Central memory CD8-positive, alpha-beta T cell (primary cell): ENCODE data around the gene ARRB1.

Experiments used
- ATAC-seq: fragments of 150-1000 bp; cut with Tn5 transposase; replicated peaks from 2 replicates; pipeline ENCODE4 v1.10.0; 2022; ENCODE audit warnings: mild to moderate bottlenecking, moderate FRiP score, moderate number of reproducible peaks; ENCODE audit not compliant: poor library complexity, severe bottlenecking; ENCODE audit errors: extremely low read depth
- DNase-seq, 2 donors: peaks; one replicate each; pipeline ENCODE4 v3.0.0; 2021; ENCODE audit warnings: low spot score in 2 of 2
- H3K27ac Mint-ChIP-seq: one replicate; pipeline ENCODE4 v1.8.0; 2022; ENCODE audit warnings: low read depth, mild to moderate bottlenecking, moderate library complexity, mixed read lengths
- H3K27me3 Mint-ChIP-seq: one replicate; pipeline ENCODE4 v1.8.0; 2022; ENCODE audit warnings: mixed read lengths
- H3K36me3 Mint-ChIP-seq: one replicate; pipeline ENCODE4 v1.8.0; 2022; ENCODE audit warnings: mild to moderate bottlenecking, moderate library complexity, mixed read lengths; ENCODE audit not compliant: insufficient read depth
- H3K4me1 Mint-ChIP-seq: one replicate; pipeline ENCODE4 v1.8.0; 2022; ENCODE audit warnings: mixed read lengths
- H3K4me3 Mint-ChIP-seq: one replicate; pipeline ENCODE4 v1.8.0; 2022; ENCODE audit warnings: mild to moderate bottlenecking, moderate library complexity, mixed read lengths
- H3K9me3 Mint-ChIP-seq: one replicate; pipeline ENCODE4 v1.8.0; 2022; ENCODE audit warnings: mixed read lengths

ARRB1 gene

GRCh38 chr11:75246671-75247350 is 104.7 kb downstream of the ARRB1 start:
- peaks cover 52% of the 10 kb centered on the region for H3K27me3 Mint-ChIP-seq
- no peak overlapping the region for H3K27ac Mint-ChIP-seq
- no peak overlapping the region for H3K4me3 Mint-ChIP-seq

DNA sequence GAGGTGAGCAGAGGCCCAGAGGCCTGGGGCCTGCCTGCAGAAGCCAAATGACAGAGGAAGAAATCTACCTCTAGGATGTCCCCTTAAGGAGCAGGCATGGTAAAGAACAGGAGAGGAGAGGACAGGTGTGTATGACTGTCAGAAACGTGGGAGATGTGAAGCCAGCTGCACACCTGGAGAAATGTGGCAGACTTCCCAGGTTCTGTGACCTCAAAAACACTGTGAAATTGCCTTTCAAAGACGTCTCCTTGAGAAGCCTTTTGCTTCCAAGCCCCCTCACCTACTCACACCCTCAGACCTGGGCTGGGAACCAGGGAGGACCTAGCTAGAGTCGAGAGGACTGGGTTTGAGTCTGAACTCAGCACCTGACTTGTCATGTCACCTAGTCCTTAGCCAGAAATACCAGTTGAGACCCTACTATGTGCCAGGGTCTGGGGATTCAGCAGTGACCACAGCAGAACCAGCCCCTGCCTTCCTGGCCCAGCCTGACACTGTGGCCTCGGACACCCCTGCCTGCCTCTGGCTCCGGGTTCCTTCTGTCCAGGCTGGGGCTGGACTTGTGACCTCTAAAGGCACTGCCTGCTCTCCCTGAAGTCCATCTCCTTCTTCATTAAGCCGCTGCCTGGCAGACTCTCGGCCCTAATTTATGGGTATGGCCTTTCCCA is 105.3 kb downstream of the ARRB1 start:
- H3K27me3 Mint-ChIP-seq: peaks cover 47% of the 10 kb centered on the region
- ATAC-seq (no peak), DNase-seq (no peak)
- H3K36me3 Mint-ChIP-seq: peaks cover 2% of the 10 kb centered on the region
- no peaks in the 10 kb centered on the region for H3K9me3 Mint-ChIP-seq
- H3K4me1 Mint-ChIP-seq: peaks cover 12% of the 10 kb centered on the region
- H3K27ac Mint-ChIP-seq: no peak overlapping the region
- H3K4me3 Mint-ChIP-seq: no peak overlapping the region

More at GRCh38 chr11:75246671-75247350, 104.7 kb downstream of the ARRB1 start:
- DNase-seq (no peak), ATAC-seq (no peak)
- no peaks in the 10 kb centered on the region for H3K9me3 Mint-ChIP-seq
- H3K36me3 Mint-ChIP-seq: peaks cover 2% of the 10 kb centered on the region
- peaks cover 12% of the 10 kb centered on the region for H3K4me1 Mint-ChIP-seq

GRCh38 chr11:75245356-75246005 is 106.0 kb downstream of the ARRB1 start:
- no peak overlapping the region for H3K4me3 Mint-ChIP-seq
- H3K27me3 Mint-ChIP-seq: peaks cover 45% of the 10 kb centered on the region
- ATAC-seq (no peak), DNase-seq (no peak)
- no peak overlapping the region for H3K27ac Mint-ChIP-seq
- peaks cover 2% of the 10 kb centered on the region for H3K36me3 Mint-ChIP-seq
- H3K9me3 Mint-ChIP-seq: no peaks in the 10 kb centered on the region
- H3K4me1 Mint-ChIP-seq: peaks cover 12% of the 10 kb centered on the region

DNA sequence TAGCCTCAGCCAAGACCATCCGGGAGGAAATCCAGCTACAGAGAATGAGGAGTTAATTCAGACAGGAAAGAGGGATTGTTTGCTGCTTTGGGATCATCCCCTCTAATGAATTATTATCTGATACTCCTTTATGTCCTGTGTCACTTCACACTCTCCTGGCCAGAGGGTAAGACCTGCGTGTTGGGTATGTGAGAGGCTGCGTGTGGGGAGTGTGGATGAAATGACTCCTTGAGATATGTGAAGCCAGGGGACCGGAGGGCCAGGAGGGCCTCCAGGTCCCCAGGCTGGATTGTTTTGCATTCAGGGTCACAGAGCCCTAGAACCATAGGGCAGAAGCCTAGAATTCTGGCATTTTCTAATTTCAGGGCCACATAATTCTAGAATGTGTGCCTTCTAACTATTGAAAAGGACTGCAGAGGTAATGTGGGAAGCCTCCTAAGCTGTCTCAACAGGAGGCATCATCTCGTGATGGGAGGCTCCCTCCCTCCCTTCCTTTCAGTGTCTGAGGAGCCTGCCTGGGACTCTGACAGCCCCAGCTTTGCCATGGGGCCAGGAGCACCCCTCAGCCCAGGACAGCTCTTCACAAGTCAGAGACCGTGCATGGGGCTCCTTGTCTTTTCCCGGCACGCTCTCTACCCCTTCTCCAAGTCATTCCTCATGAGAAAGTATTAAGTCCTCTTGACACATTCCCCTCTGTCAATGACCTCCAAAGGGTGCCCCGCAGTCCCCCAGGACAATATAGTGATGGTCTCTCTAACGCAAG is 107.2 kb downstream of the ARRB1 start:
- Mint-ChIP-seq H3K4me3 (no peak overlapping the region), H3K27me3 (peaks cover 48% of the 10 kb centered on the region), H3K9me3 (no peaks in the 10 kb centered on the region), H3K27ac (no peak overlapping the region), H3K4me1 (peaks cover 12% of the 10 kb centered on the region), H3K36me3 (peaks cover 4% of the 10 kb centered on the region)
- ATAC-seq (no peak), DNase-seq (no peak)

DNA sequence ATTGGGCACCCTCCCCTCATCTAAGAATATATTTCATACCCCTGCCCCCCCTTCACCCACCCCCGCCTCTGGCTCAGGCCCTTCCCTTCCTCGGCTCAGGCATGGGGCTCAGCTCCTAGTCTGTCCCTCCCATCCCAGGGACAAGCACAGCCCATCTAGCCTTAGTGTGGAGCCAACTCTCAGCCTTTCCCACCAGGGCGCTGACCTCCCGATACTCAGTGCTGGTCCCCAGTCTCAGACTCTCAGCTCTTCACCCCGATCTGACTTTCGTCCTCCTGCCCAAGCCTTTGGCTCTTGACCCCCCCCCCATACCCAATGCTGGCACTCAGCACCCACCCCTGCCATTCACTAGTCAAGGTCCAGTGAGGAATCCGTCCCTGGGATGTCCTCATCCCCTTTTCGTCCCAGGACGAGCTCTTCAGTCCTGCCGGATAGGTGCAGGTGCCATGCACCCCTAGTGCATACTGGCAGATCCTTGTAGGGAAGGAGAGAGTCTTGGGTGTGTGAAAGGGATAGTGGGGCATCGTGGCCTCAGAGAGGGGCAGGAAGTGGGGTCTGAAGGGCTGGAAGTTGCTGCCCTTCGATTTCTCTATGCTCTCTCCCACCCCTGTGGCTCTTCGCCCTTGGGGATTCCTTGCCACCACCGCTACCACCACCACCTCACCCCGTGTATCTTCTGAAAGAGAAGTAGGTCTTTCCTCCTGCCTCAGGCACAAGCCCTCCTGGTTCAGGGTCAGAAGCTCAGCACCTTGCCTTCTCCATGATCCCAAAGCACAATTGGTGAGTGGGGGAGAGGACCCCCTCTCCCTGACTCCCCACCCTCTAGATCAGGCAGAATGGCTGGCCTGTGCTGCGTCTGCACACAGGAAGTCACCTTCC is 108.5 kb downstream of the ARRB1 start:
- peaks cover 6% of the 10 kb centered on the region for H3K4me1 Mint-ChIP-seq
- no peak overlapping the region for H3K27ac Mint-ChIP-seq
- no peaks in the 10 kb centered on the region for H3K9me3 Mint-ChIP-seq
- no peak for DNase-seq
- peaks cover 51% of the 10 kb centered on the region for H3K27me3 Mint-ChIP-seq
- H3K36me3 Mint-ChIP-seq: peaks cover 4% of the 10 kb centered on the region
- no peak for ATAC-seq
- H3K4me3 Mint-ChIP-seq: peak overlapping the region; percentile 70

DNA sequence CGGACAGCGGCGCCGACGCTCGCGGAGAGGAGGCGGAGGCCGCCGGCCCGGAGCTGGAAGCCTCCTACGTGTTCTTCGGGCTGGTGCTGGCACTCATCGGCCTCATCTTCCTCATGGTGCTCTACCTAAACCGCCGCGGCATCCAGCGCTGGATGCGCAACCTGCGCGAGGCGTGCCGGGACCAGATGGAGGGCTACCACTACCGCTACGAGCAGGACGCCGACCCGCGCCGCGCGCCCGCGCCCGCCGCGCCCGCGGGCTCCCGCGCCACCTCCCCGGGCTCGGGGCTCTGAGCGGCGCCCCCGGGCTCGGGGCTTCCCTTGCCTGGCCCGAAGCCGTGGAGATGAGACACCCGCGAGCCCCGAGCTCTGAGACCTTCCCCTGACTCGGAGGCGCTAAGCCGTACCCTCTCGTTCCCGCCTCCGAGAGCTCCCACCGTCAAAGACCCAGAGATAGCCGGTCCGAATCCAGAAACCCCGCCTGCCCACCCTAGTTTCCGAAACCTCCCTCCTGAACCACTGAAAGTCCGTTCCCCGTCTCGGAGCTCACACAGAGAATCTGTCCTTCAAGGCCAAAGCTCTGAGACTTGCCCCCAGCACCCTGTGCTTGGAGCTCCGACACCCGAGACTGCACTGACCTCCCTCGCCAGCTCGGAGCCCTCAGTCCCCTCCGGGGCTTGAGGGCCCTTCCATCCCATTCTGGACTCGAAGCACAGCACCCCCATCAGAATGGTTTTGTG is 109.4 kb downstream of the ARRB1 start:
- H3K27ac Mint-ChIP-seq: no peak overlapping the region
- H3K36me3 Mint-ChIP-seq: peaks cover 4% of the 10 kb centered on the region
- peaks cover 6% of the 10 kb centered on the region for H3K4me1 Mint-ChIP-seq
- H3K4me3 Mint-ChIP-seq: peak overlapping the region; percentile 70
- no peaks in the 10 kb centered on the region for H3K9me3 Mint-ChIP-seq
- ATAC-seq (peak; percentile 33), DNase-seq (no peak)
- peaks cover 60% of the 10 kb centered on the region for H3K27me3 Mint-ChIP-seq

DNA sequence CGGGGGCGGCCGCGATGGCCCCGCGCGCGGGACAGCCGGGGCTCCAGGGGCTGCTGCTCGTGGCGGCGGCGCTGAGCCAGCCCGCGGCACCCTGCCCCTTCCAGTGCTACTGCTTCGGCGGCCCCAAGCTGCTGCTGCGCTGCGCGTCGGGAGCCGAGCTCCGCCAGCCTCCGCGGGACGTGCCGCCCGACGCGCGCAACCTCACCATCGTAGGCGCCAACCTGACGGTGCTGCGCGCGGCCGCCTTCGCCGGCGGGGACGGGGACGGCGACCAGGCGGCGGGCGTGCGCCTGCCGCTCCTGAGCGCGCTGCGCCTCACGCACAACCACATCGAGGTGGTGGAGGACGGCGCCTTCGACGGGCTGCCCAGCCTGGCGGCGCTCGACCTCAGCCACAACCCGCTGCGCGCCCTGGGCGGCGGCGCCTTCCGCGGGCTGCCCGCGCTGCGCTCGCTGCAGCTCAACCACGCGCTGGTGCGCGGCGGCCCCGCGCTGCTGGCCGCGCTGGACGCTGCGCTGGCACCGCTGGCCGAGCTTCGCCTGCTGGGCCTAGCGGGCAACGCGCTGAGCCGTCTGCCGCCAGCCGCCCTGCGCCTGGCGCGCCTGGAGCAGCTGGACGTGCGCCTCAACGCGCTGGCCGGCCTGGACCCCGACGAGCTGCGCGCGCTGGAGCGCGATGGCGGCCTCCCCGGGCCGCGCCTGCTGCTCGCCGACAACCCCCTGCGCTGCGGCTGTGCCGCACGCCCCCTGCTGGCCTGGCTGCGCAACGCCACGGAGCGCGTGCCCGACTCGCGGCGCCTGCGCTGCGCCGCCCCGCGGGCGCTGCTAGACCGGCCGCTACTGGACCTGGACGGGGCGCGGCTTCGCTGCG is 110.2 kb downstream of the ARRB1 start:
- H3K4me3 Mint-ChIP-seq: peak overlapping the region; percentile 70
- H3K36me3 Mint-ChIP-seq: peaks cover 4% of the 10 kb centered on the region
- DNase-seq: peak; percentile 63 to 88
- peaks cover 68% of the 10 kb centered on the region for H3K27me3 Mint-ChIP-seq
- H3K9me3 Mint-ChIP-seq: no peaks in the 10 kb centered on the region
- peak; percentile 87 for ATAC-seq
- peaks cover 6% of the 10 kb centered on the region for H3K4me1 Mint-ChIP-seq
- H3K27ac Mint-ChIP-seq: no peak overlapping the region

- peaks cover 6% of the 10 kb centered on the region for H3K4me1 Mint-ChIP-seq
- DNase-seq: no peak
- H3K36me3 Mint-ChIP-seq: peaks cover 4% of the 10 kb centered on the region
- H3K4me3 Mint-ChIP-seq: peak within 1 kb of the TSS; percentile 70
- H3K9me3 Mint-ChIP-seq: no peaks in the 10 kb centered on the region
- ATAC-seq: no peak
- H3K27me3 Mint-ChIP-seq: peaks cover 76% of the 10 kb centered on the region
- no peak within 1 kb of the TSS for H3K27ac Mint-ChIP-seq
Observed at GRCh38 chr11:75240311-75241035, 111.0 kb downstream of the ARRB1 start, which contains the start of gene TPBGL. TPBGL (plus strand) TSS chr11:75240774; CDS start chr11:75241050, 276 bp downstream.

DNA sequence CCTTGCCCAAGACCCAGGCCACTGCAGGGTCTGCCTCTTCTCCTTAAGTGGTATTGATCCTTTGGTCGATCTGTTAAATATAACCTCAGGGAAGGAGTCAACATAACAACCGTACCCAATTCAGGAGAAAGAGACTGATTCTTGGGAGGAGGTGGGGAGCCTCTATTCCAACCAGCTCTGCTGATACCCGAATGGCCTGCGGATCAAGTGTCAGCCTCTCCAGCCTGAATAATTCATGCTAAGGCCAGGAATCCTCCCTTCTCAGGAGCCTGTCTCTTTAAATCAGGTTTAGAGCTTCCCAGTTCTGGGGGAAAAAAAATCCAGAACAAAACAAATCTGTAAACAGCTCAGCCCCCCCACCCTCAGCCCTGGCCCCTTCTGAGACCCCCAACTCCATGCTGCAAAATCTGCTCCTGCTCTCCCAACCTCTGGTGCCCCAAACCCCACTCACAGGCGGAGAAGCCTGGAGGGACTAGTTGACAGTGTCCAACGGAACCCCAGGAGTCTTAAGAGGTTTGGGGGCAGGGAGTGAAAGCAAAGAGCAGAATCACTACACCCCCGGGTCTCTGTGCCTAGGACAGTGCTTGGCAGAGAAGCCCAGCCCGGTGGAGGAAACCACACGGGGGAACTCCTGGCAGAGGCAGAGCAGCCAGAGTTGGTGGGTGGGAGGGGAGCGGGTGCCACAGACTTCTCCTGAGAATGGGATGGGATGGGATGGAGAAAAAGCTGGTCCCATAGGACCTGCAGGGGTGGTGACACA is 111.8 kb downstream of the ARRB1 start:
- no peak for DNase-seq
- peaks cover 6% of the 10 kb centered on the region for H3K4me1 Mint-ChIP-seq
- ATAC-seq: no peak
- no peaks in the 10 kb centered on the region for H3K9me3 Mint-ChIP-seq
- H3K27ac Mint-ChIP-seq: no peak overlapping the region
- H3K27me3 Mint-ChIP-seq: peaks cover 77% of the 10 kb centered on the region
- peak overlapping the region; percentile 69 for H3K4me3 Mint-ChIP-seq
- peaks cover 3% of the 10 kb centered on the region for H3K36me3 Mint-ChIP-seq
